ENCODE results near the gene ARL14EPL. TPM values are rescaled to one million over a fixed set of nuclear protein-coding genes. Genes with fewer than 3 reads are reported as not detected.

ARL14EPL gene
- total and polyA plus RNA-seq, 12 donors: 0.10 to 0.11 TPM; not detected in 10

DNA sequence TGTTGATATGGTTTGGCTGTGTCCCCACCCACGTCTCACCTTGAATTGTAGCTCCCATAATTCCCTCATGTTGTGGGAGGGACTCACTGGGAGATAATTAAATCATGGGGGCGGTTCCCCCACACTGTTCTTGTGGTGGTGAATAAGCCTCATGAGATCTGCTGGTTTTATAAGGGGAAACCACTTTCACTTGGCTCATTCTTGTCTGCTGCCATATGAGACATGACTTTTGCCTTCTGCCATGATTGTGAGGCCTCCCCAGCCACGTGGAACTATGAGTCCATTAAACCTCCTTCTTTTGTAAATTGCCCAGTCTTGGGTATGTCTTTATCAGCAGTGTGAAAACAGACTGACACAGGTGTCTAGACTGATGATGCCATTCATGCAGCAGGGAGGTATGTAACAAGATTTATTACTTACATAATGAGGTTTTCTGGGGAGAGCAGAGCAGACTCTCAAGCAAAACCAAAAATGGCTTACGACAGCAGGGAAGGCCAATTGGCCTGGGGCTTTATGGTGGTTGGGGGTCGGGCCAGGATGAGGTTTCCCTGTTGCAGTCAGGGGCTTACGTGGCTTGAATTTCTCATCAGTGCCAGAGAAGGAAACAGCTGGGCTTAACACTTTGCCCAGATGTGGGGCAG, 43.0 kb downstream of the ARL14EPL start:
- Histone ChIP-seq H3K27me3 (no peaks in the 10 kb centered on the region), H3K27ac (no peak overlapping the region), H3K4me3 (no peak overlapping the region), H3K36me3 (replicated peaks in 1 of 2) (no peaks in the 10 kb centered on the region), H3K9me3 (replicated peaks in 1 of 3) (no peaks in the 10 kb centered on the region), H3K4me1 (replicated peaks in 1 of 2) (no peaks in the 10 kb centered on the region)
- intact Hi-C loops (cut with DNase I): no loop called here
- no peak for DNase-seq
- WGBS, 4 donors: 55 to 64% (median 61%) methylated on average over 6 of the region's 6 CpGs
- TF ChIP-seq POLR2A (IDR thresholded peaks at IDR 0.05): no peak
- TF ChIP-seq, protein P1, sequence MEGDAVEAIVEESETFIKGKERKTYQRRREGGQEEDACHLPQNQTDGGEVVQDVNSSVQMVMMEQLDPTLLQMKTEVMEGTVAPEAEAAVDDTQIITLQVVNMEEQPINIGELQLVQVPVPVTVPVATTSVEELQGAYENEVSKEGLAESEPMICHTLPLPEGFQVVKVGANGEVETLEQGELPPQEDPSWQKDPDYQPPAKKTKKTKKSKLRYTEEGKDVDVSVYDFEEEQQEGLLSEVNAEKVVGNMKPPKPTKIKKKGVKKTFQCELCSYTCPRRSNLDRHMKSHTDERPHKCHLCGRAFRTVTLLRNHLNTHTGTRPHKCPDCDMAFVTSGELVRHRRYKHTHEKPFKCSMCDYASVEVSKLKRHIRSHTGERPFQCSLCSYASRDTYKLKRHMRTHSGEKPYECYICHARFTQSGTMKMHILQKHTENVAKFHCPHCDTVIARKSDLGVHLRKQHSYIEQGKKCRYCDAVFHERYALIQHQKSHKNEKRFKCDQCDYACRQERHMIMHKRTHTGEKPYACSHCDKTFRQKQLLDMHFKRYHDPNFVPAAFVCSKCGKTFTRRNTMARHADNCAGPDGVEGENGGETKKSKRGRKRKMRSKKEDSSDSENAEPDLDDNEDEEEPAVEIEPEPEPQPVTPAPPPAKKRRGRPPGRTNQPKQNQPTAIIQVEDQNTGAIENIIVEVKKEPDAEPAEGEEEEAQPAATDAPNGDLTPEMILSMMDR (IDR thresholded peaks at IDR 0.05): no peak

DNA sequence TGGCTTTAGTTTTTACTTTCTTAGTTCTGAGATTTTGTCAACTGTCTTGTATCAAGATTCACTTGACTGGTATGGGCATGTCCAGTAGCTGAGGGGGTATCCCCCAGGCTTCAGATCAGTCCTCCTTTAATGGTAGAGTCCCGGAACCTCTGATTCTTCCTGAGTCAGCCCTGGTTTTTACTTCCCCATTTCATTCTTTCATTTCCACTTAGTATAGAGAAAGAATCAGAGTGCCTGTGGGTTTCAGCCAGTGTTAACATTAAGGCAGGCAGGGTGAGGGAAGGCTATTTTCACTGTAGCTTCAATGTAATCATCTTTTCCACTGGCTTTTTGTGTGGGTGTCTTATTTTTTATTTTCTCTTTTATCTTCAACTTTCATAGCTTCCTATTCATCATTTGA, 44.2 kb downstream of the ARL14EPL start:
- TF ChIP-seq POLR2A (IDR thresholded peaks at IDR 0.05): no peak
- TF ChIP-seq, protein P1 (IDR thresholded peaks at IDR 0.05): no peak
- no peak for DNase-seq
- H3K27me3 ChIP-seq: no peaks in the 10 kb centered on the region
- H3K36me3 ChIP-seq (replicated peaks in 1 of 2): no peaks in the 10 kb centered on the region
- H3K4me1 ChIP-seq (replicated peaks in 1 of 2): no peaks in the 10 kb centered on the region
- no peak overlapping the region for H3K4me3 ChIP-seq
- intact Hi-C loops (cut with DNase I): no loop called here
- no peak overlapping the region for H3K27ac ChIP-seq
- H3K9me3 ChIP-seq (replicated peaks in 1 of 3): no peaks in the 10 kb centered on the region
- 71 to 81% (median 77%) methylated on average over 1 of the region's 1 CpG for WGBS, 4 donors

DNA sequence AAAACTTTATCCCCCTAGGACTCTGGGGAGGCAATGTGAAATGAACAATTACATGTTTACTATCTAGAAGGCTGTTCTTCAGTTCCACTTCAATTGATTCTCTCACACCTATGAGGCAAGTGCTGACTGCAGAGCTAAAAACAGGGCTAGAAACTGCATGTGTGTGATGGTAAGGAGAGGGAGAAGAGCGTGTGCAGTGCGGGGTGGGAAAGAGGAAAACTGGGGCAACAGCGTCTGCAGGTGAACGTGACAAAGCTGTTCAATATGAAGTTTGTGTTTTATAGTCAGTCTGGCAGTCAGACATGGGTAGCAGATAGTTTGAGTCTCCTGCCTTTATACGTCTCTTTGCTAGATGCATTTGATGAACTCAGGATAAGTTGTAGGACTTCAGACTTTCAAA, 45.9 kb downstream of the ARL14EPL start:
- Histone ChIP-seq H3K4me1 (replicated peaks in 1 of 2) (no peaks in the 10 kb centered on the region), H3K27ac (no peak overlapping the region), H3K36me3 (replicated peaks in 1 of 2) (no peaks in the 10 kb centered on the region), H3K9me3 (replicated peaks in 1 of 3) (no peaks in the 10 kb centered on the region), H3K27me3 (no peaks in the 10 kb centered on the region), H3K4me3 (no peak overlapping the region)
- intact Hi-C loops (cut with DNase I): no loop called here
- no peak for TF ChIP-seq POLR2A (IDR thresholded peaks at IDR 0.05)
- TF ChIP-seq, protein P1 (IDR thresholded peaks at IDR 0.05): no peak
- no peak for DNase-seq
- 79 to 94% (median 91%) methylated on average over 5 of the region's 5 CpGs for WGBS, 4 donors

DNA sequence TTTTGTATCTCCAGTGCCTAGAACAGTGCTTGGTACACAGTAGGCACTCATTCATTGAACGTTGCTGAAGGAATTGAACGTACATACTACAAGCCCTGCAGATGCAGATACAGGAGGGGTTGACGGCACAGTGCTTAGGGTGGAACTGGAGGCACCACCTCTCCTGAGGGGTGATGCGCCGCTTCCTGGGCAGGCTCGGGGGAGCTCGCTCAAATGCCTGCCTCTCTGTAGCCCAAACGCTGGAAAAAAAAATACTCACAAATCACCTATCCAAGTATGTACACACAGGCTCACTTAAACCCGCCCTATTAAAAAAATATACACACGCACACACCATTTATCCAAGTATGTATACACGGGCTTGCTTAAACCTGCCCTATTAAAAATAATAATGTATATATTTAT, 52.0 kb downstream of the ARL14EPL start:
- no peaks in the 10 kb centered on the region for H3K27me3 ChIP-seq
- intact Hi-C loops (cut with DNase I): no loop called here
- TF ChIP-seq, protein P1 (IDR thresholded peaks at IDR 0.05): no peak
- TF ChIP-seq POLR2A (IDR thresholded peaks at IDR 0.05): no peak
- peak overlapping the region in 2 of 4 donors; percentile 52 to 95 for H3K4me3 ChIP-seq
- WGBS, 4 donors: 19 to 29% (median 26%) methylated on average over 11 of the region's 11 CpGs
- H3K27ac ChIP-seq: peak overlapping the region in 2 of 5 donors; percentile 92 to 98
- peaks cover 8 to 16% of the 10 kb centered on the region in 2 donors for H3K4me1 ChIP-seq (replicated peaks in 1 of 2)
- H3K36me3 ChIP-seq (replicated peaks in 1 of 2): peaks cover 0 to 6% of the 10 kb centered on the region in 2 donors
- peak in 4 of 7 donors; percentile 19 to 33 (median 22) for DNase-seq
- no peaks in the 10 kb centered on the region for H3K9me3 ChIP-seq (replicated peaks in 1 of 3)
